RWPE2 (cell line): ENCODE data around the gene LASP1NB.
"Not testable (repeated sequence)": the region's sequence is repeated elsewhere in the genome, so short reads cannot be mapped to it uniquely, and the experiment has no call there.

Experiments used
- ATAC-seq: fragments of 200-7000 bp; cut with Tn5 transposase; 3 replicates; pipeline ENCODE4 v1.9.1; 2021; ENCODE audit warnings: low read depth
- DNase-seq: peaks from one replicate; pipeline ENCODE4 v3.0.0-alpha.2; 2020; ENCODE audit warnings: low spot score
- H3K27ac ChIP-seq: fragments of 450-650 bp; 2 replicates; pipeline ENCODE4 v1.5.1; 2017; ENCODE audit warnings: mild to moderate bottlenecking; ENCODE audit not compliant: poor library complexity, severe bottlenecking
- H3K27me3 ChIP-seq: fragments of 250-450 bp; sonication (Bioruptor Pico); 2 replicates; pipeline ENCODE4 v1.5.1; 2021; ENCODE audit warnings: mild to moderate bottlenecking, moderate library complexity; ENCODE audit not compliant: insufficient read depth, poor library complexity, severe bottlenecking
- H3K36me3 ChIP-seq: fragments of 250-450 bp; sonication (Bioruptor Pico); 2 replicates; pipeline ENCODE4 v1.5.1; 2020; ENCODE audit warnings: low read depth, mild to moderate bottlenecking, moderate library complexity
- H3K4me1 ChIP-seq: fragments of 250-450 bp; sonication (Bioruptor Pico); 2 replicates; pipeline ENCODE4 v1.5.1; 2021; ENCODE audit warnings: mild to moderate bottlenecking, moderate library complexity; ENCODE audit not compliant: insufficient read depth, poor library complexity, severe bottlenecking
- H3K4me3 ChIP-seq: fragments of 250-450 bp; sonication (Bioruptor Pico); 2 replicates; pipeline ENCODE4 v1.5.1; 2021; ENCODE audit warnings: mild to moderate bottlenecking, moderate library complexity; ENCODE audit not compliant: severe bottlenecking
- H3K9me3 ChIP-seq: fragments of 250-450 bp; sonication (Bioruptor Pico); 2 replicates; pipeline ENCODE4 v1.5.1; 2021; ENCODE audit warnings: mild to moderate bottlenecking, moderate library complexity; ENCODE audit not compliant: severe bottlenecking
- TF ChIP-seq, protein P1 (sequence below): fragments of 450-650 bp; IDR thresholded peaks from one replicate; pipeline ENCODE4 v1.5.1; 2017; ENCODE audit warnings: mild to moderate bottlenecking, moderate library complexity; ENCODE audit not compliant: poor library complexity, severe bottlenecking

Gene LASP1NB

DNA sequence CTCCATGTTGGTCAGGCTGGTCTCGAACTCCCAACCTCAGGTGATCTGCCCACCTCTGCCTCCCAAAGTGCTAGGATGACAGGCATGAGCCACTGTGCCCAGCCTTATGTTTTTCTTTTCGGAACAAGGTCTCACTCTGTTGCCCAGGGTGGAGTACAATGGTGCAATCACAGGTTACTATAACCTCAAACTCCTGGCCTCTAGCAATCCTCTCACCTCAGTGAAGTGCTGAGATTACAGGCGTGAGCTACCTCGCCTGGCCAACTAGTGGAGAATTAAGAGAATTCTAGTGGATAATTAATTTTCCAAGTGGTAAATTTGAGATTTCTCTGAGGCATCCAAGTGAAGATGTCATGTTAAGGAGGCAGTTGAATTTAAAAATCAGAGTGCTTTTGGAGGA, 44.7 kb downstream of the LASP1NB start:
- H3K4me3 ChIP-seq: no peak overlapping the region
- H3K27ac ChIP-seq: no peak overlapping the region
- DNase-seq: no peak
- H3K27me3 ChIP-seq: no peaks in the 10 kb centered on the region
- H3K36me3 ChIP-seq: no peaks in the 10 kb centered on the region
- TF ChIP-seq, protein P1, sequence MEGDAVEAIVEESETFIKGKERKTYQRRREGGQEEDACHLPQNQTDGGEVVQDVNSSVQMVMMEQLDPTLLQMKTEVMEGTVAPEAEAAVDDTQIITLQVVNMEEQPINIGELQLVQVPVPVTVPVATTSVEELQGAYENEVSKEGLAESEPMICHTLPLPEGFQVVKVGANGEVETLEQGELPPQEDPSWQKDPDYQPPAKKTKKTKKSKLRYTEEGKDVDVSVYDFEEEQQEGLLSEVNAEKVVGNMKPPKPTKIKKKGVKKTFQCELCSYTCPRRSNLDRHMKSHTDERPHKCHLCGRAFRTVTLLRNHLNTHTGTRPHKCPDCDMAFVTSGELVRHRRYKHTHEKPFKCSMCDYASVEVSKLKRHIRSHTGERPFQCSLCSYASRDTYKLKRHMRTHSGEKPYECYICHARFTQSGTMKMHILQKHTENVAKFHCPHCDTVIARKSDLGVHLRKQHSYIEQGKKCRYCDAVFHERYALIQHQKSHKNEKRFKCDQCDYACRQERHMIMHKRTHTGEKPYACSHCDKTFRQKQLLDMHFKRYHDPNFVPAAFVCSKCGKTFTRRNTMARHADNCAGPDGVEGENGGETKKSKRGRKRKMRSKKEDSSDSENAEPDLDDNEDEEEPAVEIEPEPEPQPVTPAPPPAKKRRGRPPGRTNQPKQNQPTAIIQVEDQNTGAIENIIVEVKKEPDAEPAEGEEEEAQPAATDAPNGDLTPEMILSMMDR: no peak
- ATAC-seq: no peak
- H3K9me3 ChIP-seq: no peaks in the 10 kb centered on the region
- H3K4me1 ChIP-seq: peaks cover 7% of the 10 kb centered on the region

DNA sequence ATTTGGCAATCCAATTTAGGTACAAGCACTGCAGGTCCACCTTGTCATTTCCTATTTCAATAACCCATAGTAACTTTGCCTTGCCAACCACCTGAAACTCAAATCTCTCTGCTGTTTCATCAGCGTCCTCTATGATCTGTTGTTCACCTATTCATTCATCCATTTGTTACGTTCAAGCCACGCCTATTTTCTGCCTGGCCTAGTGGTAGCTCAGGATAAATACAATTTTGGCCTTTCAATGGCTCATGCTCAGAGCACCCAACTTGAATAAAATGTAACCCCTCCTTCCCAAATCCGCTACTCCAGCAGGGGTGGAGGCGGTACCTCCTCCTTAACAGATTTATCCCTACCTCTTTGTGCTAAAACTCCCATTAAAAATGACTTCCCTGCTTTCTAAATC, 45.4 kb downstream of the LASP1NB start:
- no peak for DNase-seq
- Histone ChIP-seq H3K27ac (no peak overlapping the region), H3K27me3 (no peaks in the 10 kb centered on the region), H3K36me3 (no peaks in the 10 kb centered on the region), H3K9me3 (no peaks in the 10 kb centered on the region), H3K4me3 (no peak overlapping the region), H3K4me1 (peaks cover 7% of the 10 kb centered on the region)
- TF ChIP-seq, protein P1: no peak
- no peak for ATAC-seq

DNA sequence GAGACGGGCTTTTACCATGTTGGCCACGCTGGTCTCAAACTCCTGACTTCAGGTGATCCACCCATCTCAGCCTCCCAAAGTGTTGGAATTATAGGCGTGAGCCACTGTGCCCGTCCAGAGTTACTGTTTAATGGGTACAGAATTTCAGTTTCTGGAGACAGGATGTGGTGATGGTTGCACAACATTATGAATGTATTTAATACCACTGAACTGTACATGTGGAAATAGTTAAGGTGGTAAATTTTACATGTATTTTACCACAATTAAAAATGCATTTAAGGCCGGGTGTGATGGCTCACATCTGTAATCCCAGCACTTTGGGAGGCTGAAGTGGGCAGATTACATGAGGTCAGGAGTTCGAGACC, 50.8 kb downstream of the LASP1NB start:
- H3K27ac ChIP-seq, DNase-seq: not testable (repeated sequence)
- peak; percentile 33; the same call in 1 of the 3 replicates for ATAC-seq

DNA sequence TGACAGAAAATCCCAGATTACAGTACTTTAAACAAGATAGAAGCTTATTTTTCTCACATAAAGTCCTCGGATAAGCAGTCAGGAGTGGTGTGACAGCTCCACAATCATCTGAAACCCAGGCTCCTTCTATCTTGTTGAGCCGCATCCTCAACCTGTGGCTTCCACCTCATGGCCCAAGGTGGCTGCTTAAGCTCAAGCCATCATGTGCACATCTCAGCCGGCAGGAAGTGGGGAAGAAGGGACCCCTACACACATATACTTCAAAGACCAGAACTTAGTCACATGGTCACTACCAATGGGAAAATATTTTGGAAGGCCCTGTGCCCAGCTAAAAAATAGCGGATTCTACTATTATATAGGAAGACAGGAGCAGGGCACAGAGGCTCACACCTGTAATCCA, 52.8 kb downstream of the LASP1NB start:
- DNase-seq (no peak), ATAC-seq (no peak)
- TF ChIP-seq, protein P1: no peak
- H3K4me1 ChIP-seq: peaks cover 3% of the 10 kb centered on the region
- H3K36me3 ChIP-seq: no peaks in the 10 kb centered on the region
- H3K9me3 ChIP-seq: no peaks in the 10 kb centered on the region
- H3K27ac ChIP-seq: no peak overlapping the region
- no peaks in the 10 kb centered on the region for H3K27me3 ChIP-seq
- no peak overlapping the region for H3K4me3 ChIP-seq

More for the DNA sequence above, 50.8 kb downstream of the LASP1NB start:
- H3K27me3 ChIP-seq, H3K4me3 ChIP-seq, H3K4me1 ChIP-seq, H3K9me3 ChIP-seq, H3K36me3 ChIP-seq: not testable (repeated sequence)
